Measurements from ENCODE around the gene CTNNA2.

- no peak for TF ChIP-seq CTCF (IDR thresholded peaks at IDR 0.05)
- no peak for TF ChIP-seq POLR2AphosphoS5 (IDR thresholded peaks at IDR 0.05)
These were observed 527.4 kb downstream of the CTNNA2 start for GRCh38 chr2:80040226-80040625.
